HL-60 (cell line): ENCODE measurements around the gene NAALADL2.

ENCODE experiments used
- DNase-seq, 2 experiments: peaks; one replicate each; pipeline ENCODE4 v3.0.0-alpha.2; 2010 to 2020; ENCODE audit warnings: low read depth in 1 of 2, low spot score in 1 of 2
- H3K27ac ChIP-seq: fragments of 250-450 bp; sonication (Bioruptor Pico); replicated peaks from 2 replicates; pipeline ENCODE4 v1.5.1; 2020; ENCODE audit warnings: mild to moderate bottlenecking, moderate library complexity
- H3K27me3 ChIP-seq: fragments of 250-450 bp; sonication (Bioruptor Pico); 2 replicates; pipeline ENCODE4 v1.5.1; 2021; ENCODE audit warnings: mild to moderate bottlenecking, moderate library complexity; ENCODE audit not compliant: insufficient read depth, poor library complexity, severe bottlenecking
- H3K4me3 ChIP-seq: replicated peaks from 2 replicates; pipeline ENCODE4 v1.5.1; 2011; ENCODE audit warnings: mild to moderate bottlenecking, control low read depth, low read length; ENCODE audit not compliant: insufficient read depth
- CTCF ChIP-seq: IDR thresholded peaks from one replicate; pipeline ENCODE4 v1.5.1; 2011; ENCODE audit warnings: low read length, control low read depth, inconsistent platforms; ENCODE audit not compliant: insufficient read depth
- GABPA ChIP-seq: IDR thresholded peaks from 2 replicates; pipeline ENCODE4 v1.6.1; 2012; ENCODE audit warnings: low read depth
- POLR2AphosphoS5 ChIP-seq: IDR thresholded peaks from 2 replicates; pipeline ENCODE4 v1.6.1; 2012; ENCODE audit warnings: low read depth
- REST ChIP-seq: IDR thresholded peaks from 2 replicates; pipeline ENCODE4 v1.6.1; 2012; ENCODE audit warnings: low read depth; ENCODE audit not compliant: insufficient replicate concordance
- SPI1 ChIP-seq: IDR thresholded peaks from 2 replicates; pipeline ENCODE4 v1.6.1; 2012; ENCODE audit warnings: low read depth, mild to moderate bottlenecking, borderline replicate concordance

NAALADL2 gene

GRCh38 chr3:175294793-175295192, 435.7 kb downstream of the NAALADL2 start:
- DNase-seq = no peak
- Histone ChIP-seq H3K4me3 (no peak overlapping the region), H3K27ac (no peak overlapping the region), H3K27me3 (no peaks in the 10 kb centered on the region)
- TF ChIP-seq GABPA (no peak), SPI1 (no peak), POLR2AphosphoS5 (no peak), REST (no peak), CTCF (no peak)

GRCh38 chr3:175295248-175296130, 436.4 kb downstream of the NAALADL2 start:
- no peaks in the 10 kb centered on the region for H3K27me3 ChIP-seq
- TF ChIP-seq POLR2AphosphoS5 (no peak), REST (no peak), CTCF (no peak), GABPA (no peak), SPI1 (no peak)
- no peak overlapping the region for H3K4me3 ChIP-seq
- no peak overlapping the region for H3K27ac ChIP-seq
- no peak for DNase-seq

GRCh38 chr3:175297216-175297615, 438.1 kb downstream of the NAALADL2 start:
- Histone ChIP-seq H3K4me3 (no peak overlapping the region), H3K27me3 (no peaks in the 10 kb centered on the region), H3K27ac (no peak overlapping the region)
- TF ChIP-seq CTCF = no peak
- TF ChIP-seq REST = no peak
- TF ChIP-seq SPI1 = no peak
- TF ChIP-seq GABPA = no peak
- no peak for TF ChIP-seq POLR2AphosphoS5
- no peak for DNase-seq
